HEK293 (cell line): Measurements from ENCODE around the gene TNS1.

ENCODE experiments used
- CTCF ChIA-PET: fragments of 350-600 bp; formaldehyde crosslinking; extraction: SDS; loops from one replicate; lab custom pipeline; 2021; ENCODE audit warnings: antibody characterized with exemption; lab: Yijun Ruan, JAX
- POLR2A ChIA-PET: fragments of 300-600 bp; formaldehyde crosslinking; extraction: SDS; loops from one replicate; lab custom pipeline; 2020; ENCODE audit warnings: antibody characterized with exemption, inconsistent platforms; lab: Yijun Ruan, JAX
- H3K27ac ChIP-seq: fragments of 200-500 bp; sonication (Bioruptor generic); 2 replicates; pipeline ENCODE4 v1.5.1; 2014; ENCODE audit warnings: low read depth, low read length, control low read depth, inconsistent platforms; ENCODE audit errors: extremely low read depth
- H3K36me3 ChIP-seq, 2 experiments: fragments of 200-500 bp in 1 of 2; sonication (Bioruptor generic) in 1 of 2; 1 replicate in 1 of 2; 2 replicates in 1 of 2; pipeline ENCODE4 v1.5.1; 2014 to 2017; ENCODE audit warnings: inconsistent platforms in 2 of 2, low read length in 2 of 2; ENCODE audit not compliant: control insufficient read depth in 2 of 2, insufficient read depth in 1 of 2
- H3K4me1 ChIP-seq: fragments of 200-500 bp; sonication (Bioruptor generic); 2 replicates; pipeline ENCODE4 v1.5.1; 2014; ENCODE audit warnings: mild to moderate bottlenecking, low read length, inconsistent platforms; ENCODE audit not compliant: control insufficient read depth, insufficient read depth
- H3K4me3 ChIP-seq: 2 replicates; pipeline ENCODE4 v1.5.1; 2011; ENCODE audit warnings: low read depth, mild to moderate bottlenecking, control low read depth, low read length, moderate library complexity
- H3K9me3 ChIP-seq: fragments of 200-500 bp; sonication (Bioruptor generic); 2 replicates; pipeline ENCODE4 v1.5.1; 2014; ENCODE audit warnings: low read depth, low read length, inconsistent platforms; ENCODE audit not compliant: control insufficient read depth, insufficient read depth
- BCL11A ChIP-seq: fragments of 450-650 bp; formaldehyde crosslinking; IDR thresholded peaks from 2 replicates; pipeline ENCODE4 v1.5.1; 2016; ENCODE audit warnings: low read depth, missing biosample characterization, missing genetic modification characterization
- GLIS1 ChIP-seq: fragments of 450-650 bp; formaldehyde crosslinking; IDR thresholded peaks from 2 replicates; pipeline ENCODE4 v1.5.1; 2016; ENCODE audit warnings: missing biosample characterization, missing genetic modification characterization
- GLIS2 ChIP-seq: fragments of 450-650 bp; formaldehyde crosslinking; IDR thresholded peaks from 2 replicates; pipeline ENCODE4 v1.5.1; 2016; ENCODE audit warnings: missing biosample characterization, missing genetic modification characterization
- ZNF211 ChIP-seq: fragments of 450-650 bp; formaldehyde crosslinking; IDR thresholded peaks from 2 replicates; pipeline ENCODE4 v1.5.1; 2016; ENCODE audit warnings: low read depth, missing biosample characterization, missing genetic modification characterization
- ZNF23 ChIP-seq: fragments of 450-650 bp; formaldehyde crosslinking; IDR thresholded peaks from 2 replicates; pipeline ENCODE4 v1.5.1; 2016; ENCODE audit warnings: missing biosample characterization, missing genetic modification characterization, borderline replicate concordance
- ZNF423 ChIP-seq: fragments of 450-650 bp; formaldehyde crosslinking; IDR thresholded peaks from 2 replicates; pipeline ENCODE4 v1.5.1; 2016; ENCODE audit warnings: missing biosample characterization, missing genetic modification characterization
- ZNF558 ChIP-seq: fragments of 450-650 bp; formaldehyde crosslinking; IDR thresholded peaks from 2 replicates; pipeline ENCODE4 v1.5.1; 2016; ENCODE audit warnings: missing biosample characterization, missing genetic modification characterization
- ZNF571 ChIP-seq: fragments of 450-650 bp; formaldehyde crosslinking; IDR thresholded peaks from 2 replicates; pipeline ENCODE4 v1.5.0; 2017; ENCODE audit warnings: missing biosample characterization, missing genetic modification characterization
- ZNF658 ChIP-seq: fragments of 450-650 bp; formaldehyde crosslinking; IDR thresholded peaks from 2 replicates; pipeline ENCODE4; 2016; ENCODE audit warnings: missing biosample characterization, missing genetic modification characterization
- ZNF660 ChIP-seq: fragments of 450-650 bp; IDR thresholded peaks from 2 replicates; pipeline ENCODE4 v1.5.1; 2018; ENCODE audit warnings: missing biosample characterization, mild to moderate bottlenecking, missing genetic modification characterization
- ZNF777 ChIP-seq: fragments of 450-650 bp; formaldehyde crosslinking; IDR thresholded peaks from 2 replicates; pipeline ENCODE4 v1.5.1; 2017; ENCODE audit warnings: missing biosample characterization, missing genetic modification characterization, borderline replicate concordance
- ZSCAN16 ChIP-seq: fragments of 450-650 bp; formaldehyde crosslinking; IDR thresholded peaks from 2 replicates; pipeline ENCODE4 v1.5.1; 2016; ENCODE audit warnings: missing biosample characterization, missing genetic modification characterization
- TF ChIP-seq, protein P1 (sequence below): fragments of 450-650 bp; formaldehyde crosslinking; IDR thresholded peaks from 2 replicates; pipeline ENCODE4 v1.5.1; 2016; ENCODE audit warnings: missing biosample characterization, missing genetic modification characterization
- TF ChIP-seq, protein P2 (sequence below): fragments of 450-650 bp; formaldehyde crosslinking; IDR thresholded peaks from 2 replicates; pipeline ENCODE4 v1.5.1; 2016; ENCODE audit warnings: missing biosample characterization, missing genetic modification characterization
- TF ChIP-seq, protein P3 (sequence below): fragments of 450-650 bp; formaldehyde crosslinking; IDR thresholded peaks from 2 replicates; pipeline ENCODE4 v1.5.1; 2016; ENCODE audit warnings: missing biosample characterization, missing genetic modification characterization

TNS1 gene

DNA sequence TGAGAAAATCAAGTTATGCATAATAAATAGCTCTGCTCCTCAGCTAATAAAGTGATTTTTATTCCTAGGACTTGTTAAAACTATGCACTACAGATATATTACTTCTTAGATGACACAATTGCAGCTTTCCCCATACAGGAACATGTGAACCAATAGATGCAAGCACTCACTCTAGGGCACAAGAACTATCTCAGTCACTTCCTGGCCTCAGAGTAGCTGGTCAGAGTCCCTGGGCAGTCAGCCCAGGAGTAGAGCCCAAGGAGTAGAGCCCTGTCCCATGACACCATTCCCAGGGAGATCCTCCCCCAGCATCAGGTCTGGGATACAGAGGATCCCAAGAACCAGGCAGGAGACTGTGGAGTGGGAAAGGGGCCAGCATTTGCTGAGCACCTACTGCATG is 2.7 kb downstream of the TNS1 start (continued):
- TF ChIP-seq, protein P1, sequence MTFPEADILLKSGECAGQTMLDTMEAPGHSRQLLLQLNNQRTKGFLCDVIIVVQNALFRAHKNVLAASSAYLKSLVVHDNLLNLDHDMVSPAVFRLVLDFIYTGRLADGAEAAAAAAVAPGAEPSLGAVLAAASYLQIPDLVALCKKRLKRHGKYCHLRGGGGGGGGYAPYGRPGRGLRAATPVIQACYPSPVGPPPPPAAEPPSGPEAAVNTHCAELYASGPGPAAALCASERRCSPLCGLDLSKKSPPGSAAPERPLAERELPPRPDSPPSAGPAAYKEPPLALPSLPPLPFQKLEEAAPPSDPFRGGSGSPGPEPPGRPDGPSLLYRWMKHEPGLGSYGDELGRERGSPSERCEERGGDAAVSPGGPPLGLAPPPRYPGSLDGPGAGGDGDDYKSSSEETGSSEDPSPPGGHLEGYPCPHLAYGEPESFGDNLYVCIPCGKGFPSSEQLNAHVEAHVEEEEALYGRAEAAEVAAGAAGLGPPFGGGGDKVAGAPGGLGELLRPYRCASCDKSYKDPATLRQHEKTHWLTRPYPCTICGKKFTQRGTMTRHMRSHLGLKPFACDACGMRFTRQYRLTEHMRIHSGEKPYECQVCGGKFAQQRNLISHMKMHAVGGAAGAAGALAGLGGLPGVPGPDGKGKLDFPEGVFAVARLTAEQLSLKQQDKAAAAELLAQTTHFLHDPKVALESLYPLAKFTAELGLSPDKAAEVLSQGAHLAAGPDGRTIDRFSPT = no peak

DNA sequence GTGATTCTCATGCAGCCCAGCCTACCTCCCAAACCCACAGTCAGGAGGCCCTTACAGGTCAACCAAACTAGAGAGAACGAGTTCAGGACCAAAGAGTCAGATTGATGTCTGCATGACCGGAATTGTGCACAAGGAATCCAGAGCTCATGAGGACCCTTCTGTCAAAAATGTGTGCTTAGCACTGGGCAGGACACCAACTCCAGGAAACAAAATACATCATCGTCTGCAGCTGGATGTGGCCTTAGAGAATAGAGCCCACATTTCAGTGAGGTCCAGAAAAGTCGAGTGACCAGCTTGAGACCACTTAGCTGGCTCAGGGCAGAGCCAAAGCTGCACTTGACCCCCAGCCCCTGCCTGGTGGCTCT is 3.2 kb downstream of the TNS1 start:
- Histone ChIP-seq H3K27ac (no peak overlapping the region), H3K4me1 (no peaks in the 10 kb centered on the region), H3K4me3 (no peak overlapping the region), H3K9me3 (no peaks in the 10 kb centered on the region), H3K36me3 (no peaks in the 10 kb centered on the region)
- ChIA-PET CTCF (interaction anchor here (0.7 to 1.8 kb wide), 6 partner anchors 10 to 217 kb away, joined by 3 to 5 read pairs (median 4); no protein-coding TSS in a partner anchor), POLR2A (no interaction called here)
- TF ChIP-seq ZNF660 (tag by site-specific recombination) (no peak), BCL11A (tag by site-specific recombination) (no peak), ZNF571 (tag by site-specific recombination) (no peak), ZNF423 (tag by site-specific recombination) (no peak)
- TF ChIP-seq, protein P1 = no peak
- TF ChIP-seq, protein P2, sequence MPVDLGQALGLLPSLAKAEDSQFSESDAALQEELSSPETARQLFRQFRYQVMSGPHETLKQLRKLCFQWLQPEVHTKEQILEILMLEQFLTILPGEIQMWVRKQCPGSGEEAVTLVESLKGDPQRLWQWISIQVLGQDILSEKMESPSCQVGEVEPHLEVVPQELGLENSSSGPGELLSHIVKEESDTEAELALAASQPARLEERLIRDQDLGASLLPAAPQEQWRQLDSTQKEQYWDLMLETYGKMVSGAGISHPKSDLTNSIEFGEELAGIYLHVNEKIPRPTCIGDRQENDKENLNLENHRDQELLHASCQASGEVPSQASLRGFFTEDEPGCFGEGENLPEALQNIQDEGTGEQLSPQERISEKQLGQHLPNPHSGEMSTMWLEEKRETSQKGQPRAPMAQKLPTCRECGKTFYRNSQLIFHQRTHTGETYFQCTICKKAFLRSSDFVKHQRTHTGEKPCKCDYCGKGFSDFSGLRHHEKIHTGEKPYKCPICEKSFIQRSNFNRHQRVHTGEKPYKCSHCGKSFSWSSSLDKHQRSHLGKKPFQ (tag by site-specific recombination) = no peak
- TF ChIP-seq, protein P3, sequence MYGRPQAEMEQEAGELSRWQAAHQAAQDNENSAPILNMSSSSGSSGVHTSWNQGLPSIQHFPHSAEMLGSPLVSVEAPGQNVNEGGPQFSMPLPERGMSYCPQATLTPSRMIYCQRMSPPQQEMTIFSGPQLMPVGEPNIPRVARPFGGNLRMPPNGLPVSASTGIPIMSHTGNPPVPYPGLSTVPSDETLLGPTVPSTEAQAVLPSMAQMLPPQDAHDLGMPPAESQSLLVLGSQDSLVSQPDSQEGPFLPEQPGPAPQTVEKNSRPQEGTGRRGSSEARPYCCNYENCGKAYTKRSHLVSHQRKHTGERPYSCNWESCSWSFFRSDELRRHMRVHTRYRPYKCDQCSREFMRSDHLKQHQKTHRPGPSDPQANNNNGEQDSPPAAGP = no peak

DNA sequence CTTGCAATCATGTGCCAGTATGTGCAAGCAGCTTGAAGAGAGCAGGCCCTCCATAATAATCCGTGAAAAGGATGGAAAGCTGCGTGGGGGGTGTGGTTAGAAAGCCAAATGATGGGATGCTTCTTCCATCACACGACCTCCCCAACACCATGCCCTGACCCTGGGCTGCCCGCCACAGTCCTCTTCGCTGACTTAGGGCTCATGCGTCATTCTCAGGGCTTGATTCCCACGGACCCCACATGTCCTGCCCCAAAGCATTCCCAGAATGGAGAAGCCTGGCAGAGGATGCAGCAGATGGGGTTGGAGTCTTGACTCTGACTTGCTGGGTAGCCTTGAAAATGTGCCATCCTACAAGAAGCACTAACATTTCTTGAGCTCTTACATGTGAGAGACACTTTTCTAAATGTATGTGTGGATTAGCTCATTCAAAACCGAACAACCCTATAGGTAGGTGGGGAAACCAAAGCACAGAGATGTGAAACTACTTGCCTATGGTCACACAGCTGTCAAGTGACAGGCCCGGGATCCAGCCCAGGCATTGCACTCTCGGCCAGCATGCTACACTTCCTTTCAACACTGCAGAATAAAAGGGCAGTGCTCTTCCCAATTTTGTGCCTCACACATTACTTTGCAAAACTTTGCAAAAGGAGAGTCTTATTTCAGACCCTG is 3.7 kb downstream of the TNS1 start:
- H3K9me3 ChIP-seq = no peaks in the 10 kb centered on the region
- CTCF ChIA-PET = interaction anchor here (0.7 to 1.8 kb wide), 6 partner anchors 10 to 217 kb away, joined by 3 to 5 read pairs (median 4); no protein-coding TSS in a partner anchor
- H3K4me1 ChIP-seq = no peaks in the 10 kb centered on the region
- TF ChIP-seq GLIS1 (tag by site-specific recombination) (no peak), GLIS2 (tag by site-specific recombination) (no peak), ZNF211 (tag by site-specific recombination) (no peak), ZNF23 (tag by site-specific recombination) (no peak), ZNF658 (no peak), ZSCAN16 (tag by site-specific recombination) (no peak), ZNF777 (tag by site-specific recombination) (no peak), ZNF558 (no peak)
- TF ChIP-seq, protein P1 = no peak
- H3K4me3 ChIP-seq = no peak overlapping the region
- no peaks in the 10 kb centered on the region for H3K36me3 ChIP-seq
- POLR2A ChIA-PET = no interaction called here
- H3K27ac ChIP-seq = no peak overlapping the region
